GM19238 (cell line): ENCODE data around the gene DUSP22.
"Not testable (repeated sequence)": the region's sequence is repeated elsewhere in the genome, so short reads cannot be mapped to it uniquely, and the experiment has no call there.

ENCODE experiments used
- DNase-seq: peaks from one replicate; pipeline ENCODE4 v3.0.0; 2011; ENCODE audit warnings: low spot score; ENCODE audit not compliant: insufficient read length

DUSP22 gene

GRCh38 chr6:279341-280029, 12.8 kb upstream of the DUSP22 start:
- DNase-seq: no peak

DNA sequence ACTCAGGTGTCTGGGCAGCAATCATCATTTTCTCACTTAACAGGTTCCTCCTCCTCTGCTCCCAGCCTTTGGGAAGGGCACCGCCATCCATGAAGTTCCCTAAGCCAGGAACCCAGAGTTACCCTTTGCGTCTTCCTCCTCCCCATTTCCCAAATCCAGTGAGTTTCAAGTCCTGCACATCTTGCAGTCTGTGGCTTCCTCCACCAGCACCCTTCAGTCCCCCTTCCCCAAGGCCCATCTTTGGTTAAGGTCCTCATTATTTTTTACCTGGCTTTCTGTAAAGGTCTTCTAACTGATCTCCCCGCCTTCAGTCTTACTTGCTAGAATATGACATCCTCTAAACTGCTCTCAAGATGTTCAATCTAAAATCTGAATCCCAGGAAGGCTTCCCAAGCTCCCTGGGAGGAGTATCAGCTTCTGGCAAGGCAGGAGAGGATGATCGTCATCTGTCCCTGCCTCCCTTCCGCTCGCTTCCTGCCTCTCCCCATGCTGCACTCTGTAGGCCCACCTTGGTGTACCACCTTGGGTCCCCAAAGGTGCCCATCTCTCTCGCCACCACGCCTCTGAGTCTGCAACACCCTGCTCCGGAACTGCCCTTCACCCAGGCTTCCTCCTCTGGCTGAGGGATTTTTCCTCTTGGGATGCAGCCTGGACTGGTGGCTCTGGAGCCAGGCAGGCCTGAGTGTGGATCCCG, 11.4 kb upstream of the DUSP22 start:
- DNase-seq: no peak

- no peak for DNase-seq
Measured at GRCh38 chr6:281469-282103, 10.7 kb upstream of the DUSP22 start.

- DNase-seq: no peak
Measured at GRCh38 chr6:282177-282866, 10.0 kb upstream of the DUSP22 start.

GRCh38 chr6:282867-283416, 9.3 kb upstream of the DUSP22 start:
- DNase-seq: no peak

- DNase-seq: no peak
Measured at GRCh38 chr6:284486-284885, 7.8 kb upstream of the DUSP22 start.

DNA sequence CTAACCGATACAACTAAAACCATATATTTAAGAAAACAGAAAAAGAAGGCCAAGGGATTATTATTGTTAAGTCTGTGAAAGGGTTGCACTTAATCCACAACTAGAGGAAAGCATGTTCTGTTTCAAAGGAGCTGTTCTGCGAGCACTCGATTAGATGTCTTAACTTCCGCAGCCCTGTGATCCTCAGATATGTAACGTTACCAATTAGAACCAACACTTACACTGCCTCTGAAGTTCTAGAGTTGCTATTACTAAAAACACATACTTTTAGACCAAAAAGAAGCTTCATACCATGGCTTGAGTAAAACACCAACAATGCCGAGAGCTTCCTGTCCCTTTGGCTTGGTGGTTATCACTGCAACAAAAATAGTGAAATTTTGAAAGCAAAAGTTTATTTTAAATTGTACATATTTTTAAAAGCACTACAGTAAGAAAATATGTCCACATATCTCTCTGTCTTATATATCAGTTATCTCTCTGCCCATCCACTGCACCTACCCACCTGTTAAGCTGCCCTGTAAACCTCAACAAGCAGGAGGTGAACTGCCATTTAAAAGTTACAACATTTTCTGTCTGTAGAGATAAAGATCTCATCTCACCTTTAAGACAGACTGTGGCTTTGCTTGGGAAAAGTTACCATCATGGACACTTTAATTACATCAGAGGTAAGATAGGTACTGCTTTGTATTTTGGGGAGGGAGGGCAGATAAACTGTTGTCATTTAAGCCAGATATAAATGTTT, 7.1 kb upstream of the DUSP22 start:
- DNase-seq: no peak

DNA sequence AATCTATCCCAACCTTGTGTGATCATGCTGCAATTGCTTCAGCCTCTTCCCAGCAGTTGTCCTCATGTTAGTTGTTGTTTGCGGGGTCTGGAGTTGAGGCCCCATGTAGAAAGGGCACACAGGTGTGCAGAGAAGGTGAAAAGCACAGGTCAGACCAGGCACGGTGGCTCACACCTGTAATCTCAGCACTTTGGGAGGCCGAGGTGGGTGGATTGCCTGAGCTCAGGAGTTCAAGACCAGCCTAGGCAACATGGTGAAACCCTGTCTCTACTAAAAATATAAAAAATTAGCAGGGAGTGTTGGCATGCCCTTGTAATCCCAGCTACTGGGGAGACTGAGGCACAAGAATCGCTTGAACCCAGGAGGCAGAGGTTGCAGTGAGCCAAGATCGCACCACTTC, 6.4 kb upstream of the DUSP22 start:
- not testable (repeated sequence) for DNase-seq

DNA sequence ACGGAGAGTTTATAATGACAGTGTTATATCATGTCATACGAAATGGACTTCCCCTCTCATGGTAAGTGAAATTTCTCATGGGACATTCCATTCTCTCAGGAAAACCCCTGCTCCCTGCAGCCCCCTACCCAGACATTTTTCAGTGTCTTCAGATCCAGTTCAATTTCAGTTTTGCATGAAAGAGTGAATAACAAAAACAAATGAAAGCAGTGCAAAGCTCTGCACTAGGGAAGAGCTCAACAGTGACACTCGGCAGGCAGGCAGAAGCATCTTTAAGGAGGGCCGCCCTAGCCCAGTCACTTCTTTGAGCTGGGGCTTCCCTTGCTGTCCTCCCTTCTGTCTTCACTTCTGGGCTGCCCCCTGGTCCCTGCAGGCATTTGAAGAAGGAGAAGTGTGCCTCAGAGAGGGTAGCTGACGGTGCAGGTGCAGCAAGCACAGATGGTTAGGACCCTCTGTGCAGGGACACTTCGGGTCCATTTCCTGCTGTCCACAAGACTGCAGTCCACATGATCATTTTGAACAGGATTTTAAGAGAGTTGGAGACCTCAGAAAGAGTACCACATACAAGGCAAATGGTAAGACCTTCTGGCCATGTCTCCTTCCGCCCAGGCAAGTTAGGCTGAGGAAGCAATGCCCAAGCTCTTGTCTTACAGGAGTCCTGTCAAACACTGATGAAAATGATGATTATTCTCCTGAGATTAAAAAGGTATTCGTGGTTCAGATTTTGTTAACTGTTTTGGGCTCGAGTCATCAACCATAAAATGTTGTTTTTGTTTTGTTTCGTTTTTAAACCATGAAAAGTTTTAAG, 5.4 kb upstream of the DUSP22 start:
- DNase-seq: no peak

DNA sequence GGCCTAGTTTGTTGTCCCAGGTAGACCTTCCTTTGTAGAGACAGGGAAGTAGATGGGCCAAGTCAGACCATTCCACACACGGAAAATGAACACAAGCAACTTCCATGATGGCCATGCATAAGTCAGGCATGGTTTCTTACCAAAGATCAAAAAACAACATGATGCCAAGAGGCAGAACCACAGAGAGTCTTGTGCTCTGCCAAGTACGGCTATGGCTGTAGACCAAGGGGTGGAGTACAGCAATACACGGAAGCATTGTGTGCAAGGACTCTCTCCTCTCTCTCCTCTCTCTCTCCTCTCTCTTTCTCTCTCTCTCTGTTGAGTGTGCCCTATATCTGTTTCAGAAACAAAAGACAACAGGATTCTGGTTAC, 4.8 kb upstream of the DUSP22 start:
- no peak for DNase-seq

GRCh38 chr6:288866-289265, 3.4 kb upstream of the DUSP22 start:
- DNase-seq: no peak

DNA sequence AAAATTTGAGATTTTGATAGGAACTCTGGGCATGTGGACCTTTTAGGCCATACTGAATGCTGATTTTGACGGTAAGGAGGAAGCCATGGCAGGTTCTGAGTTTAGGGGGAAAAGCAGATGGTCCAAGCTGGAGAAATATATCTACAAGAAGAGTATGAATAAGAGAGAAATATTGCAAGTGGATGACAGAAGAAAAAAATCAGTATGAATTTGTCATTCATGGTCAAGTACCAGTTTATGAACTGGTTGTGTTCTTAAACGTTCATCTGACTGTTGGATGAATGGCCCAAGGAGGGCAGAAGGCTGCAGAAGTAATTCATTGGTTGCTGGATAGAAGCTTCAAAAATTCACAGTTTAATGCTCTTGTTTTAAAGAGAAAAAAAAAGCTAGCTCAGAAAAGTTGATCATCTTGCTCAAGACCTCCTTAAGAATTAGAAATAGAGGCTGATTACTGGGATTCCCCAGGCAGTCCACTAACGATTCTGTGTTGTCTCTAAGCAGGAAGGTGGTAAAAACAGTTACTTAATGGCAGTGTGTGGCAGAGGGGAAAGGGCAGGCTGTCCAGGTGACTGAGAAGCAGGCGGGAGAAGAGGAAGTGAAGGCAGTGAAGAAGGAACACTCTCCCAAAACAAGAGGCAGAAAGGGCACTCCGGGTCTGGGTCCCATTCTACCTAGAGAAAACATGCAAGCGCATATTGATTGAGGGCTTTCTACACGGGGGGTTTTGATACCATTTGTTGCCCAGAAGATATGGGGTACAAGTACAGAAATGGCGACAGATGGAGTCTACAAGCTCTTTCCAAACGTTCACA, 2.0 kb upstream of the DUSP22 start:
- DNase-seq: no peak

DNA sequence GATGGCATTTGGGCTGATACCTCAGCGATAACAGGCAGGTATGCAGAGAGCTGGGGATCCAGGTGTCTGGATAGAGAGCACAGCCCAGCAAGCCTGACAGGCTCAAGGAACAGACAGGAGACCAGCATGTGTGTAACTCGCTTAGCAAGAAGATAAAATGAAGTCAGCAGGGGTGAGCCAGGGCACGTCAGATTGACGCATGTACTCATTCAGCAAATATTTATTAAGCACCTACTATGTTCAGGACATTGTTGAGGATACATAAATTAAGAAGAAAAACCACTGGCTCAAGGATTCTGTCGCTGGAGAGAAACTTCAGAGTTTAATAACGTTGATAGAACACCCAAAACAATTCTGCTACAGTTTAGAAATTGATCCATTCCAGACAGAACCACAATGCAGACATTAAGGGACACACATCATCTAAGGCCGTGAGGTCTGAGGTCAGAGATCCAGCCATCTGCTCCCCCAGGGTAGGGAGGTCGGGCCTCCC, 1.0 kb upstream of the DUSP22 start:
- no peak for DNase-seq

- DNase-seq: peak; percentile 69
Measured at GRCh38 chr6:292506-293192, 362 bp downstream of the DUSP22 start.

- no peak for DNase-seq
Measured at GRCh38 chr6:293193-294174, 1.2 kb downstream of the DUSP22 start.

DNA sequence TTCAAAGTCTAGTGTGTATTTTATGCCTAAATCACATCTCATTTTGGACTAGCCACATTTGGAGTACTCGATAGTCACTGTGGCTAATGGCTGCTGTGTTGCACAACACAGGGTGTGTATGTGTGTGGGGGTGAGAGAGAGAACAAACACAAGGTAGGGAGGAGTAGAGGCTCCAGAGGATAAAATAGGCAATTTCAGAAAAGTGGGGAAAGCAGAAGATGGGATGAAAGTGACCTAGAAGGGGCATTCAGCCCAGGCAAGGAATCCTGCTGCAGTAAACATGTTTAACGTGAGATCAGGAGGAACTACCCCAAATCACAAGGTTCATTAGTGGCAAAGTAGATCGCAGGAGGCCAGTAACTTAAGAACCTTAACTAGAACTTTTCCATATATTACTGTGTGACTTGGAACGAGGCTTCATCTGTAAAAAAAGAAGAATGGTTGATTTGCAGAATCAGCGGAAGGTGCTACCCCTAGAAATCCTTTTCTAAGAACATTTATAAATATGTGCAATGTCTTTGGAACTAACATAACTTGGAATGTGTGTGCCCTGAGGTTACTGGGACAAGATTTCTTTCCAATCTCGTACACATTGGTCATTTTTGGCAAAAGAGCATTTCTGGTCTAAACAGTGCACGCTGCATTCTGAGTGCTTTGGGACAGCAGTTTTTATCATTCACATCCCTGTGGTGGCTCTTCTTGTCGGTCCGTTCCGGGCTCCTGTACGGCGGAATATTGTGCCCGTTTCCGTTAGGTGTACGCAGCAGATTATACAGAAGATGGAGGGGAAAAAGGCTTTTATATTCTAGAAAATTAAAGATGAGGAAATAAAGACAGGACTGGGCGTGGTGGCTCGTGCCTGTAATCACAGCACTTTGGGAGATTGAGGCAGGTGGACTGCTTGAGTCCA, 2.6 kb downstream of the DUSP22 start:
- DNase-seq: no peak
